A549 treated with CpdA at 1 μM for 4 hours (cell line): ENCODE results near the gene PCDHA13. TPM values are rescaled to one million over a fixed set of nuclear protein-coding genes. Genes with fewer than 3 reads are reported as not detected.

Experiments
- total RNA-seq: library from RNA; stranded (reverse); fragments of 200-300 nt; extraction: Qiagen RNA extraction; gene quantifications from 5 replicates; pipeline ENCODE4 v1.2.3, GENCODE V29; 2022; ENCODE audit warnings: low read depth

Gene PCDHA13, protein sequence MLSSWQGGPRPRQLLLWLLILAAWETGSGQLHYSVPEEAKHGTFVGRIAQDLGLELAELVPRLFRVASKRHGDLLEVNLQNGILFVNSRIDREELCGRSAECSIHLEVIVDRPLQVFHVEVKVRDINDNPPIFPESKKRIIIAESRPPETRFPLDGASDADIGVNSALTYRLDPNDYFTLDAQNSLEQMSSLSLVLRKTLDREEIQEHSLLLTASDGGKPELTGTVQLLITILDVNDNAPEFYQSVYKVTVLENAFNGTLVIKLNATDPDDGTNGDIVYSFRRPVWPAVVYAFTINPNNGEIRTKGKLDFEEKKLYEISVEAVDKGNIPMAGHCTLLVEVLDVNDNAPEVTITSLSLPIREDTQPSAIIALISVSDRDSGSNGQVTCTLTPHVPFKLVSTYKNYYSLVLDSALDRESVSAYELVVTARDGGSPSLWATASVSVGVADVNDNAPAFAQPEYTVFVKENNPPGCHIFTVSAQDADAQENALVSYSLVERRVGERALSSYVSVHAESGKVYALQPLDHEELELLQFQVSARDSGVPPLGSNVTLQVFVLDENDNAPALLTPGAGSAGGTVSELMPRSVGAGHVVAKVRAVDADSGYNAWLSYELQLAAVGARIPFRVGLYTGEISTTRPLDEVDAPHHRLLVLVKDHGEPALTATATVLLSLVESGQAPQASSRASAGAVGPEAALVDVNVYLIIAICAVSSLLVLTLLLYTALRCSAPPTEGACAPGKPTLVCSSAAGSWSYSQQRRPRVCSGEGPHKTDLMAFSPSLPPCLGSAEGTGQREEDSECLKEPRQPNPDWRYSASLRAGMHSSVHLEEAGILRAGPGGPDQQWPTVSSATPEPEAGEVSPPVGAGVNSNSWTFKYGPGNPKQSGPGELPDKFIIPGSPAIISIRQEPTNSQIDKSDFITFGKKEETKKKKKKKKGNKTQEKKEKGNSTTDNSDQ
- total RNA-seq: 0.06 to 0.10 TPM (median 0.07 TPM) in 4 of 5 replicates, not detected in the other

GRCh38 chr5:140881889-140882590 is at the start of gene PCDHA13:
Gene PCDHA13 (plus strand): TSS chr5:140882124. CDS start chr5:140882269, 145 bp downstream.

GRCh38 chr5:140833993-140834392 is 47.9 kb upstream of the PCDHA13 start, which contains the start of gene PCDHA7:
Gene PCDHA7 (plus strand): TSS chr5:140834269. CDS start chr5:140834384, 115 bp downstream.

GRCh38 chr5:140840978-140841962 is 40.7 kb upstream of the PCDHA13 start, which contains the start of gene PCDHA8:
Gene PCDHA8 (plus strand): TSS chr5:140841187. CDS start chr5:140841322, 135 bp downstream.

DNA sequence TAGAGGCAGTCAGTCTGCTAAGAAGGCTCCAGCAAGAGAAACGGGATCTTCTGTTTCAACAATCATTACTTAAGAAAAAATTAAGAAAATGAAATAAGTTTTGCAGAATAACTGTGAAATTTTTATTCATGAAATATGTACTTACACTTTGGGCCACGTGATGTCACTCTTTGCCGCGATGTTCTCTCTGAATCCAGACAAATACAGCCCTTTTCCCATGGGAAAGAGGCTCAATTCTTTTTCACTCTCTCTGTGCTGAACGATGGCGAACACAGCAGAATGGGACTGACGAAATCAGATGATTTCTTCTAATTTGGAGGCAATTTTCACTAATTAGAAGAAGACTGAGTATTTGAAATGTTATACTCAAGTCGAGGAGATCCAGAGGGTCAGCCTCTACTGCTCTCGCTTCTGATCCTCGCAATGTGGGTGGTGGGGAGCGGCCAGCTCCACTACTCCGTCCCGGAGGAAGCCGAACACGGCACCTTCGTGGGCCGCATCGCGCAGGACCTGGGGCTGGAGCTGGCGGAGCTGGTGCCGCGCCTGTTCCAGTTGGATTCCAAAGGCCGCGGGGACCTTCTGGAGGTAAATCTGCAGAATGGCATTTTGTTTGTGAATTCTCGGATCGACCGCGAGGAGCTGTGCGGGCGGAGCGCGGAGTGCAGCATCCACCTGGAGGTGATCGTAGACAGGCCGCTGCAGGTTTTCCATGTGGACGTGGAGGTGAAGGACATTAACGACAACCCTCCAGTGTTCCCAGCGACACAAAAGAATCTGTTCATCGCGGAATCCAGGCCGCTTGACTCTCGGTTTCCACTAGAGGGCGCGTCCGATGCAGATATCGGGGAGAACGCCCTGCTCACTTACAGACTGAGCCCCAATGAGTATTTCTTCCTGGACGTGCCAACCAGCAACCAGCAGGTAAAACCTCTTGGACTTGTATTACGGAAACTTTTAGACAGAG is 33.5 kb upstream of the PCDHA13 start, which contains the start of gene PCDHA9:
PCDHA9 (plus strand) TSS at position 244 of the 964 bp plus-strand sequence; CDS start at position 358, 114 bp downstream.

DNA sequence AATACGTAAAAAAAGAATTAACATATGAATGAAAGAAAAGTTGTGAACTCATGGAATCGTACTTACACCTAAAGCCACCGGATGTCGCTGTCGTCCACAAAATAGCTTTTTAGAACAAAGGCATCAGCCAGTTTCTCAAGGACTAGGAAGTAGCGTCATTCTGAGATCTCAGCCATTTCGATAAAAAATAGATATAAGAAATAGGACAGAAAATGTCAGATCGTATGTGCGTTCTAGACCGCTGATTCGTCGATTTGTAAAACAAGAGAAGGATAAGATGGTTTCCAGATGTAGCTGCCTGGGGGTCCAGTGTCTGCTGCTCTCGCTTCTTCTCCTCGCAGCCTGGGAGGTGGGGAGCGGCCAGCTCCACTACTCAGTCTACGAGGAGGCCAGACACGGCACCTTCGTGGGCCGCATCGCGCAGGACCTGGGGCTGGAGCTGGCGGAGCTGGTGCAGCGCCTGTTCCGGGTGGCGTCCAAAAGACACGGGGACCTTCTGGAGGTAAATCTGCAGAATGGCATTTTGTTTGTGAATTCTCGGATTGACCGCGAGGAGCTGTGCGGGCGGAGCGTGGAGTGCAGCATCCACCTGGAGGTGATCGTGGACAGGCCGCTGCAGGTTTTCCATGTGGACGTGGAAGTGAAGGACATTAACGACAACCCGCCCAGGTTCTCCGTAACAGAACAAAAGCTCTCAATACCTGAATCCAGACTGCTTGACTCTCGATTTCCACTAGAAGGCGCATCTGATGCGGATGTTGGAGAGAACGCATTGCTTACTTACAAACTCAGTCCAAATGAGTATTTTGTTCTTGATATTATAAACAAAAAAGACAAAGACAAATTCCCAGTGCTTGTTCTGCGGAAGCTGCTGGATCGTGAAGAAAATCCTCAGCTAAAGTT is 25.9 kb upstream of the PCDHA13 start, which contains the start of gene PCDHA10:
PCDHA10 (plus strand) TSS at position 126 of the 903 bp plus-strand sequence; CDS start at position 278, 152 bp downstream.

GRCh38 chr5:140868721-140869554 is 13.0 kb upstream of the PCDHA13 start, which contains the start of gene PCDHA11:
Gene PCDHA11 (plus strand): TSS chr5:140868957. CDS start chr5:140869104, 147 bp downstream.

GRCh38 chr5:140875085-140876065 is 6.5 kb upstream of the PCDHA13 start, which contains the start of gene PCDHA12:
Gene PCDHA12 (plus strand): TSS chr5:140875308. CDS start chr5:140875473, 165 bp downstream.

DNA sequence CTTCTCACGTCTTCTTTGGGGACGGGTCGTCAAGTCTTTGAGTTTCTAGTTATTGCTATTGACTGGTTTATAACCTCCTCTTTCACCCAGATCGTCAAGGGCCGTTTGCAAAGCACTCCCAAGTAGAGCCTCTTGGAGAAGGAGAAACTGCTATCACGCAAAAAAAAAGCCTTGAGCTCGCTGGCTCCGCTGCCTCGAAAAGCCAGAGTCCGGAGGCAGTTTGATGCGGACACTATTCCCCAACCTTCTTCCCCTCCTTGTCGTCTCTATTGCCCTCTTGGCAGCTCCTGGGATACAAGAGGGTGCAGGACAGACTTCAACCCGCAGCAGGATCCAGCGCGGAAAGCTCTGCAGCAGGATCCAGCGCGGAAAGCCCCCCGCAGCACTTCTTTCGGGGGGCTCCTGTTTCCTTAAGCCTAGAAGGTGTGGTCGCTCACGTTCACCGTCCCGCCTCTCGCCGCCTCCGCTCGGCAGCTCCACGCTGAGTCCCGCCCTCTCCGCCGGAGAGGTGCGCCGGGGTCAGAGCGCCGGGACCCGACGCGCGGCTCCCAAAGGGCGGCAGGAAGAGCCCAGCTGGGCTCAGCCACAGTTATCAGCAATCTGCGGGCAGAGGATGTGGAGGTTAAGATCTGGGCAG is 44.0 kb downstream of the PCDHA13 start, which contains the start of gene PCDHAC1:
PCDHAC1 (plus strand) TSS at position 494 of the 637 bp plus-strand sequence. CDS start 594 bp downstream, outside the sequence.

Other genes starting within 250 kb of the PCDHA13 start
- gene CD14, start 248.9 kb upstream of the PCDHA13 start, total RNA-seq: 3.6 to 5.6 TPM (median 4.4 TPM) in 5 replicates
- 9.6 to 15.1 TPM (median 13.0 TPM) in 5 replicates for gene TMCO6, start 242.7 kb upstream of the PCDHA13 start, total RNA-seq
- gene NDUFA2, start 234.5 kb upstream of the PCDHA13 start, total RNA-seq: 108 to 128 TPM (median 123 TPM) in 5 replicates
- gene IK, start 234.3 kb upstream of the PCDHA13 start, total RNA-seq: 94.9 to 140 TPM (median 98.2 TPM) in 5 replicates
- 29.2 to 32.4 TPM (median 29.6 TPM) in 5 replicates for gene WDR55, start 217.2 kb upstream of the PCDHA13 start, total RNA-seq
- gene DND1, start 208.5 kb upstream of the PCDHA13 start, total RNA-seq: 0.47 to 1.0 TPM (median 0.82 TPM) in 5 replicates
- gene HARS1, start 190.8 kb upstream of the PCDHA13 start, total RNA-seq: 81.3 to 85.6 TPM (median 83.4 TPM) in 5 replicates
- gene HARS2, start 190.7 kb upstream of the PCDHA13 start, total RNA-seq: 34.5 to 44.5 TPM (median 38.9 TPM) in 5 replicates
- gene ZMAT2, start 181.7 kb upstream of the PCDHA13 start, total RNA-seq: 81.8 to 121 TPM (median 90.3 TPM) in 5 replicates
- gene PCDHA1, start 96.0 kb upstream of the PCDHA13 start, total RNA-seq: 0.12 to 0.23 TPM (median 0.21 TPM) in 5 replicates
- gene PCDHA2, start 87.3 kb upstream of the PCDHA13 start, total RNA-seq: 0.03 to 0.10 TPM (median 0.05 TPM) in 5 replicates
- 0.74 to 1.1 TPM (median 0.91 TPM) in 5 replicates for gene PCDHA3, start 81.1 kb upstream of the PCDHA13 start, total RNA-seq
- 1.4 to 2.0 TPM (median 1.7 TPM) in 5 replicates for gene PCDHA4, start 75.1 kb upstream of the PCDHA13 start, total RNA-seq
- 0.44 to 0.75 TPM (median 0.63 TPM) in 5 replicates for gene PCDHA5, start 60.5 kb upstream of the PCDHA13 start, total RNA-seq
- gene PCDHA6, start 54.2 kb upstream of the PCDHA13 start, total RNA-seq: 0.07 to 0.09 TPM (median 0.09 TPM) in 3 of 5 replicates, not detected in the others
- gene PCDHA7, start 47.9 kb upstream of the PCDHA13 start, total RNA-seq: 0.08 to 0.22 TPM (median 0.13 TPM) in 5 replicates
- 0.06 to 0.08 TPM (median 0.07 TPM) in 4 of 5 replicates, not detected in the other for gene PCDHA8, start 40.9 kb upstream of the PCDHA13 start, total RNA-seq
- gene PCDHA9, start 33.7 kb upstream of the PCDHA13 start, total RNA-seq: not detected in 5 replicates
- 0.01 to 0.02 TPM in 2 of 5 replicates, not detected in the others for gene PCDHA10, start 26.2 kb upstream of the PCDHA13 start, total RNA-seq
- 0.12 to 0.43 TPM (median 0.18 TPM) in 5 replicates for gene PCDHA11, start 13.2 kb upstream of the PCDHA13 start, total RNA-seq
- 2.5 to 2.9 TPM (median 2.5 TPM) in 5 replicates for gene PCDHA12, start 6.8 kb upstream of the PCDHA13 start, total RNA-seq
- 1.1 to 1.4 TPM (median 1.2 TPM) in 5 replicates for gene PCDHAC1, start 44.2 kb downstream of the PCDHA13 start, total RNA-seq
- 2.3 to 4.8 TPM (median 2.6 TPM) in 5 replicates for gene PCDHAC2, start 84.4 kb downstream of the PCDHA13 start, total RNA-seq
- not detected in 5 replicates for gene PCDHB1, start 169.2 kb downstream of the PCDHA13 start, total RNA-seq
- 2.7 to 5.4 TPM (median 3.7 TPM) in 5 replicates for gene PCDHB2, start 212.5 kb downstream of the PCDHA13 start, total RNA-seq
- gene PCDHB3, start 218.3 kb downstream of the PCDHA13 start, total RNA-seq: 0.02 to 0.06 TPM (median 0.05 TPM) in 3 of 5 replicates, not detected in the others
- 0.03 to 0.09 TPM (median 0.06 TPM) in 4 of 5 replicates, not detected in the other for gene PCDHB4, start 239.7 kb downstream of the PCDHA13 start, total RNA-seq